HepG2 (cell line): ENCODE results near the gene ANKHD1. TPM values are rescaled to one million over a fixed set of nuclear protein-coding genes. Genes with fewer than 3 reads are reported as not detected.

Source experiments
- ATAC-seq: fragments of 200-7000 bp; cut with Tn5 transposase; 3 replicates; pipeline ENCODE4 v1.9.1; 2020; ENCODE audit warnings: mild to moderate bottlenecking, moderate library complexity
- BruUV-seq: library from RNA; stranded (reverse); fragments of 400-500 nt; replicated peaks from 2 replicates; lab custom pipeline; 2021; lab: Mats Ljungman, UMichigan
- CTCF ChIA-PET: fragments of 300-600 bp; formaldehyde crosslinking; extraction: SDS; loops from one replicate; lab custom pipeline; 2021; ENCODE audit warnings: low total read pairs, inconsistent platforms, low intra/inter-chr PET ratio; lab: Yijun Ruan, JAX
- POLR2A ChIA-PET: fragments of 350-600 bp; sonication (Branson Sonifier 250); formaldehyde crosslinking; loops from one replicate; lab custom pipeline; 2020; ENCODE audit warnings: antibody characterized with exemption, inconsistent platforms; lab: Yijun Ruan, JAX
- DNase-seq: peaks from one replicate; pipeline ENCODE4 v3.0.0-alpha.2; 2015; ENCODE audit warnings: low spot score
- FAIRE-seq: peaks from 3 replicates; lab custom pipeline; 2011; peaks lifted over from hg19 to GRCh38; lab: Jason Lieb, UNC
- H2AFZ ChIP-seq: one replicate; pipeline ENCODE4 v1.6.1; 2011; ENCODE audit warnings: low read length, inconsistent platforms
- H3K27ac ChIP-seq: fragments of 300-600 bp; 3 replicates; pipeline ENCODE4 v1.8.0; 2011; ENCODE audit warnings: mixed run types, mild to moderate bottlenecking, mixed read lengths, low read length, inconsistent platforms; ENCODE audit not compliant: insufficient read depth; ENCODE audit errors: extremely low read length
- H3K27me3 ChIP-seq, 2 experiments: fragments of 200-600 bp in 1 of 2; 2 replicates in 1 of 2; 3 replicates in 1 of 2; pipeline versions ENCODE4 v1.6.0 to v1.8.0; 2011; ENCODE audit warnings: low read length in 2 of 2, mild to moderate bottlenecking in 2 of 2, moderate library complexity in 2 of 2, inconsistent platforms in 1 of 2; ENCODE audit not compliant: insufficient read depth in 2 of 2, control insufficient read depth in 1 of 2
- H3K36me3 ChIP-seq, 2 experiments: fragments of 200-600 bp in 1 of 2; replicated peaks in 1 of 2; 2 replicates in 1 of 2; 3 replicates in 1 of 2; pipeline versions ENCODE4 v1.5.1 to v1.8.0; 2011; ENCODE audit warnings: low read length in 2 of 2, inconsistent platforms in 1 of 2; ENCODE audit not compliant: insufficient read depth in 2 of 2, control insufficient read depth in 1 of 2
- H3K4me1 ChIP-seq: 2 replicates; pipeline ENCODE4 v1.5.1; 2012; ENCODE audit warnings: low read length, inconsistent platforms; ENCODE audit not compliant: insufficient read depth
- H3K4me2 ChIP-seq: 2 replicates; pipeline ENCODE4 v1.6.0; 2011; ENCODE audit warnings: low read depth, low read length, inconsistent platforms
- H3K4me3 ChIP-seq, 3 experiments: fragments of 200-600 bp in 1 of 3; sonication (generic), shearing (Covaris generic) in 1 of 3; replicated peaks in 1 of 3; 2 replicates each; pipeline ENCODE4 v1.5.1; 2011 to 2016; ENCODE audit warnings: low read length in 3 of 3, inconsistent platforms in 2 of 3, low read depth in 2 of 3, mild to moderate bottlenecking in 2 of 3, control low read depth in 1 of 3, mixed read lengths in 1 of 3; ENCODE audit not compliant: insufficient read depth in 1 of 3
- H3K79me2 ChIP-seq: one replicate; pipeline ENCODE4 v1.6.1; 2011; ENCODE audit warnings: low read length, inconsistent platforms; ENCODE audit not compliant: insufficient read depth
- H3K9ac ChIP-seq: 2 replicates; pipeline ENCODE4 v1.6.0; 2011; ENCODE audit warnings: mild to moderate bottlenecking, low read depth, low read length, inconsistent platforms; ENCODE audit not compliant: insufficient read depth
- H3K9me3 ChIP-seq: 2 replicates; pipeline ENCODE4 v1.5.1; 2012; ENCODE audit warnings: mild to moderate bottlenecking, low read length
- H4K20me1 ChIP-seq: 2 replicates; pipeline ENCODE4 v1.6.0; 2011; ENCODE audit warnings: inconsistent platforms, mild to moderate bottlenecking, low read length, moderate library complexity; ENCODE audit not compliant: insufficient read depth
- BORCS8-MEF2B ChIP-seq: sonication (generic); formaldehyde crosslinking; IDR thresholded peaks from 2 replicates; pipeline ENCODE4 v1.8.0; 2022; ENCODE audit warnings: mild to moderate bottlenecking, missing genetic modification reagents
- DDIT3 ChIP-seq: sonication (generic); formaldehyde crosslinking; IDR thresholded peaks from 2 replicates; pipeline ENCODE4 v1.4.0; 2020; ENCODE audit warnings: mild to moderate bottlenecking, missing genetic modification reagents
- FOXK2 ChIP-seq: fragments of 450-650 bp; IDR thresholded peaks from 2 replicates; pipeline ENCODE4 v1.6.1; 2016
- GATA4 ChIP-seq: sonication (generic); IDR thresholded peaks from 2 replicates; pipeline ENCODE4 v1.6.1; 2016; ENCODE audit warnings: antibody characterized with exemption, low read depth, borderline replicate concordance
- KAT7 ChIP-seq: IDR thresholded peaks from 2 replicates; pipeline ENCODE4 v1.6.1; 2018; ENCODE audit warnings: borderline replicate concordance, missing compliant biosample characterization
- RXRB ChIP-seq: IDR thresholded peaks from 2 replicates; pipeline ENCODE4 v1.6.1; 2016; ENCODE audit warnings: borderline replicate concordance, missing genetic modification reagents, missing compliant biosample characterization
- THAP9 ChIP-seq: sonication (generic); formaldehyde crosslinking; IDR thresholded peaks from 2 replicates; pipeline ENCODE4; 2020; ENCODE audit warnings: missing genetic modification reagents, mild to moderate bottlenecking, borderline replicate concordance
- ZC3H13 ChIP-seq: sonication (generic); formaldehyde crosslinking; IDR thresholded peaks from 2 replicates; pipeline ENCODE4 v1.8.1; 2023; ENCODE audit warnings: mild to moderate bottlenecking, missing genetic modification reagents, moderate library complexity
- ZNF263 ChIP-seq: sonication (generic); formaldehyde crosslinking; IDR thresholded peaks from 2 replicates; pipeline ENCODE4 v1.4.0; 2020; ENCODE audit warnings: missing genetic modification reagents
- ZNF749 ChIP-seq: sonication (generic); formaldehyde crosslinking; IDR thresholded peaks from 2 replicates; pipeline ENCODE4 v1.8.0; 2022; ENCODE audit warnings: mild to moderate bottlenecking, missing genetic modification reagents, moderate library complexity, borderline replicate concordance
- WGBS: methylation state at CpG from one replicate; pipeline ENCODE4 v1.1.6; 2017; ENCODE audit warnings: low lambda C conversion rate; 5-methylcytosine and 5-hydroxymethylcytosine counted together
- in situ Hi-C: cut with HindIII; loops from 2 replicates; pipeline ENCODE4 v1.10.0; 2017; ENCODE audit warnings: low pct_unique_long_range_greater_than_20kb; ENCODE audit not compliant: extremely low pct_ligation_motif_present
- intact Hi-C: fragments of 100-400 bp; cut with micrococcal nuclease; formaldehyde crosslinking; loops from one replicate; pipeline ENCODE4 v1.10.0; 2022; ENCODE audit not compliant: unreplicated experiment
- polyA plus RNA-seq, 8 experiments: library from polyadenylated mRNA; depleted of rRNA in 3 of 8; stranded (reverse) in 7 of 8; unstranded in 1 of 8; fragments of >200 nt; fragmentation: Illumina TruSeq in 4 of 8; extraction: Trizol in 4 of 8; gene quantifications; 2 replicates each; pipeline versions ENCODE4 v1.2.1 to v1.2.3, GENCODE V29; 2011 to 2016; ENCODE audit warnings: low read depth in 4 of 8, missing spikeins in 1 of 8, mixed read lengths in 1 of 8; ENCODE audit not compliant: insufficient read depth in 1 of 8
- total RNA-seq, 5 experiments: library from RNA; depleted of rRNA; stranded (reverse); fragments of >200 nt; fragmentation: Illumina TruSeq; extraction: Trizol; gene quantifications; 2 replicates each; pipeline ENCODE4 v1.2.3, GENCODE V29; 2016; ENCODE audit warnings: low read depth in 1 of 5
- TF ChIP-seq, protein P1 (sequence below): sonication (generic); formaldehyde crosslinking; IDR thresholded peaks from 2 replicates; pipeline ENCODE4 v1.9.0; 2021; ENCODE audit warnings: missing genetic modification reagents, mild to moderate bottlenecking, borderline replicate concordance
- TF ChIP-seq, protein P2 (sequence below): sonication (generic); formaldehyde crosslinking; IDR thresholded peaks from 2 replicates; pipeline ENCODE4 v1.4.0; 2020; ENCODE audit warnings: missing genetic modification reagents, mild to moderate bottlenecking, borderline replicate concordance

Gene ANKHD1
- total and polyA plus RNA-seq, 2 of the 13 experiments (the other 11 are each of a cell fraction or from before 2014, with no cell fraction given): 69.9 to 82.0 TPM

DNA sequence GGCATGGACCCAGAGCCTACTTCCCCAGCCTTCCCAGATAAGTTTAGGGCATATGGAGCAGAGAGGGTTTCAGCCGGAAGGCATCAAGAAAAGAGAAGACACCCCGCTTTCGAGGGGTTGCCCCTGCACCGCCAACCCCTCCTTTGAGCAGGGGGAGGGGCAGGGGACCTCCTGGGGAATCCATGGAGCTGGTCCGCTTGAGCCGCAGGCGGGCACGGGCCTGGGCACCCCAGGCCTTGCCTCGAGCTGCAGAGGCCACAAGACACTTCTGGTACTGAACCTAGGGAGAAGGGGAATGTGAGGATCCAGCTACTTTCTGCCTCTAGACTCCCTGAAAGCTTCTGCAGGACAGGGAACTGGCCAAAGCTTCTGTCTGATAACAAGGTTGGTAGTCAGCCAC is 156.9 kb downstream of the ANKHD1 start:
- no peak overlapping the region for H3K27ac ChIP-seq
- FAIRE-seq: no peak
- in situ Hi-C loops: no loop called here
- H3K4me1 ChIP-seq: peaks cover 39% of the 10 kb centered on the region
- no peak for DNase-seq
- no peak overlapping the region for H3K4me3 ChIP-seq
- intact Hi-C loops: loop anchor here (5.0 kb wide), 1 partner anchor 159 kb away; no protein-coding TSS in a partner anchor
- no peaks in the 10 kb centered on the region for H3K36me3 ChIP-seq
- no peak overlapping the region for H2AFZ ChIP-seq
- no peaks in the 10 kb centered on the region for H3K9me3 ChIP-seq
- H3K27me3 ChIP-seq: peaks cover 0 to under 1% of the 10 kb centered on the region in 2 experiments; a peak in 1 of 5 replicates
- ATAC-seq: no peak
- CTCF ChIA-PET: no interaction called here
- WGBS: 94% methylated on average over 9 of the region's 9 CpGs
- H3K9ac ChIP-seq: no peak overlapping the region
- POLR2A ChIA-PET: interaction anchor here (0.6 to 3.3 kb wide), 4 partner anchors 11 to 222 kb away, joined by 4 to 70 read pairs (median 4); partner anchors contain the start of genes EIF4EBP3, IK and NDUFA2
- H3K4me2 ChIP-seq: no peak overlapping the region
- TF ChIP-seq KAT7: no peak
- TF ChIP-seq, protein P1, sequence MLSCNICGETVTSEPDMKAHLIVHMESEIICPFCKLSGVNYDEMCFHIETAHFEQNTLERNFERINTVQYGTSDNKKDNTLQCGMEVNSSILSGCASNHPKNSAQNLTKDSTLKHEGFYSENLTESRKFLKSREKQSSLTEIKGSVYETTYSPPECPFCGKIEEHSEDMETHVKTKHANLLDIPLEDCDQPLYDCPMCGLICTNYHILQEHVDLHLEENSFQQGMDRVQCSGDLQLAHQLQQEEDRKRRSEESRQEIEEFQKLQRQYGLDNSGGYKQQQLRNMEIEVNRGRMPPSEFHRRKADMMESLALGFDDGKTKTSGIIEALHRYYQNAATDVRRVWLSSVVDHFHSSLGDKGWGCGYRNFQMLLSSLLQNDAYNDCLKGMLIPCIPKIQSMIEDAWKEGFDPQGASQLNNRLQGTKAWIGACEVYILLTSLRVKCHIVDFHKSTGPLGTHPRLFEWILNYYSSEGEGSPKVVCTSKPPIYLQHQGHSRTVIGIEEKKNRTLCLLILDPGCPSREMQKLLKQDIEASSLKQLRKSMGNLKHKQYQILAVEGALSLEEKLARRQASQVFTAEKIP (CRISPR knock-in tag): no peak
- no peak for TF ChIP-seq DDIT3 (CRISPR knock-in tag)
- TF ChIP-seq FOXK2: no peak
- no peak for TF ChIP-seq THAP9
- TF ChIP-seq GATA4: no peak
- TF ChIP-seq ZNF263 (CRISPR knock-in tag): no peak
- TF ChIP-seq, protein P2, sequence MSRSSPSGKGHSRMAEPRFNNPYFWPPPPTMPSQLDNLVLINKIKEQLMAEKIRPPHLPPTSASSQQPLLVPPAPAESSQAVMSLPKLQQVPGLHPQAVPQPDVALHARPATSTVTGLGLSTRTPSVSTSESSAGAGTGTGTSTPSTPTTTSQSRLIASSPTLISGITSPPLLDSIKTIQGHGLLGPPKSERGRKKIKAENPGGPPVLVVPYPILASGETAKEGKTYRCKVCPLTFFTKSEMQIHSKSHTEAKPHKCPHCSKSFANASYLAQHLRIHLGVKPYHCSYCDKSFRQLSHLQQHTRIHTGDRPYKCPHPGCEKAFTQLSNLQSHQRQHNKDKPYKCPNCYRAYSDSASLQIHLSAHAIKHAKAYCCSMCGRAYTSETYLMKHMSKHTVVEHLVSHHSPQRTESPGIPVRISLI (CRISPR knock-in tag): no peak
- TF ChIP-seq RXRB (CRISPR knock-in tag): no peak
- no peak for TF ChIP-seq ZNF749 (CRISPR knock-in tag)
- no peak for TF ChIP-seq BORCS8-MEF2B (CRISPR knock-in tag)
- no peak for TF ChIP-seq ZC3H13 (CRISPR knock-in tag)
- no TSS peak for BruUV-seq
- H4K20me1 ChIP-seq: no peaks in the 10 kb centered on the region
- H3K79me2 ChIP-seq: peaks cover 32% of the 10 kb centered on the region
